ENCODE results near the gene ZNF514. TPM values are rescaled to one million over a fixed set of nuclear protein-coding genes. Genes with fewer than 3 reads are reported as not detected.

The ZNF514 gene
- total and polyA plus RNA-seq, 2 donors from 2014 or later: 11.1 to 21.8 TPM

GRCh38 chr2:95185973-95186372 lies 26.3 kb upstream of the ZNF514 start:
- H3K36me3 ChIP-seq (ENCODE audit: control insufficient read depth in 2 of 3, insufficient read depth in 3 of 3, low read length in 3 of 3): peaks cover 4 to 21% (median 14%) of the 10 kb centered on the region in 3 donors
- no peaks in the 10 kb centered on the region for H3K4me1 ChIP-seq (ENCODE audit: control insufficient read depth in 2 of 3, insufficient read depth in 2 of 3, low read depth in 1 of 3, low read length in 3 of 3)
- no peak overlapping the region for H3K4me3 ChIP-seq (ENCODE audit: low read length in 3 of 3)
- TF ChIP-seq CTCF (IDR thresholded peaks at IDR 0.05; ENCODE audit: borderline replicate concordance, extremely low read depth, insufficient read depth): no peak
- no peak for DNase-seq
- H3K9ac ChIP-seq (ENCODE audit: low read length in 3 of 3): no peak overlapping the region
- no peak overlapping the region for H3K27ac ChIP-seq (ENCODE audit: low read depth in 2 of 2, low read length in 2 of 2)
- H3K27me3 ChIP-seq (ENCODE audit: control insufficient read depth, insufficient read depth, low read length): no peaks in the 10 kb centered on the region
- no peak for FAIRE-seq
- intact Hi-C loops (cut with DNase I): no loop called here
- H3K9me3 ChIP-seq (ENCODE audit: control insufficient read depth in 2 of 3, insufficient read depth in 1 of 3, low read length in 3 of 3): no peaks in the 10 kb centered on the region

- H3K27ac ChIP-seq (ENCODE audit: low read depth in 2 of 2, low read length in 2 of 2): no peak overlapping the region
- no peak overlapping the region for H3K4me3 ChIP-seq (ENCODE audit: low read length in 3 of 3)
- intact Hi-C loops (cut with DNase I): no loop called here
- peaks cover 5 to 26% (median 16%) of the 10 kb centered on the region in 3 donors for H3K36me3 ChIP-seq (ENCODE audit: control insufficient read depth in 2 of 3, insufficient read depth in 3 of 3, low read length in 3 of 3)
- no peak for TF ChIP-seq CTCF (IDR thresholded peaks at IDR 0.05; ENCODE audit: borderline replicate concordance, extremely low read depth, insufficient read depth)
- FAIRE-seq (no peak), DNase-seq (no peak)
- no peak overlapping the region for H3K9ac ChIP-seq (ENCODE audit: low read length in 3 of 3)
- H3K27me3 ChIP-seq (ENCODE audit: control insufficient read depth, insufficient read depth, low read length): no peaks in the 10 kb centered on the region
- H3K9me3 ChIP-seq (ENCODE audit: control insufficient read depth in 2 of 3, insufficient read depth in 1 of 3, low read length in 3 of 3): no peaks in the 10 kb centered on the region
- H3K4me1 ChIP-seq (ENCODE audit: control insufficient read depth in 2 of 3, insufficient read depth in 2 of 3, low read depth in 1 of 3, low read length in 3 of 3): no peaks in the 10 kb centered on the region
Observed at GRCh38 chr2:95185197-95185596, 25.5 kb upstream of the ZNF514 start.

- Histone ChIP-seq H3K9ac (ENCODE audit: low read length in 3 of 3) (no peak overlapping the region), H3K4me1 (ENCODE audit: control insufficient read depth in 2 of 3, insufficient read depth in 2 of 3, low read depth in 1 of 3, low read length in 3 of 3) (no peaks in the 10 kb centered on the region), H3K36me3 (ENCODE audit: control insufficient read depth in 2 of 3, insufficient read depth in 3 of 3, low read length in 3 of 3) (peaks cover 5 to 26% (median 18%) of the 10 kb centered on the region in 3 donors), H3K4me3 (ENCODE audit: low read length in 3 of 3) (no peak overlapping the region), H3K27me3 (ENCODE audit: control insufficient read depth, insufficient read depth, low read length) (no peaks in the 10 kb centered on the region), H3K9me3 (ENCODE audit: control insufficient read depth in 2 of 3, insufficient read depth in 1 of 3, low read length in 3 of 3) (no peaks in the 10 kb centered on the region), H3K27ac (ENCODE audit: low read depth in 2 of 2, low read length in 2 of 2) (no peak overlapping the region)
- FAIRE-seq (no peak), DNase-seq (no peak)
- no peak for TF ChIP-seq CTCF (IDR thresholded peaks at IDR 0.05; ENCODE audit: borderline replicate concordance, extremely low read depth, insufficient read depth)
- intact Hi-C loops (cut with DNase I): no loop called here
Observed at GRCh38 chr2:95181774-95182173, 22.1 kb upstream of the ZNF514 start.

- peak; percentile 39 for FAIRE-seq
- Histone ChIP-seq H3K36me3 (ENCODE audit: control insufficient read depth in 2 of 3, insufficient read depth in 3 of 3, low read length in 3 of 3) (peaks cover 5 to 26% (median 18%) of the 10 kb centered on the region in 3 donors), H3K9me3 (ENCODE audit: control insufficient read depth in 2 of 3, insufficient read depth in 1 of 3, low read length in 3 of 3) (no peaks in the 10 kb centered on the region)
Observed at GRCh38 chr2:95179451-95179850, 19.8 kb upstream of the ZNF514 start.

More at GRCh38 chr2:95179451-95179850, 19.8 kb upstream of the ZNF514 start:
- intact Hi-C loops (cut with DNase I): no loop called here
- TF ChIP-seq CTCF (IDR thresholded peaks at IDR 0.05; ENCODE audit: borderline replicate concordance, extremely low read depth, insufficient read depth): no peak
- Histone ChIP-seq H3K9ac (ENCODE audit: low read length in 3 of 3) (no peak overlapping the region), H3K4me3 (ENCODE audit: low read length in 3 of 3) (no peak overlapping the region), H3K27ac (ENCODE audit: low read depth in 2 of 2, low read length in 2 of 2) (no peak overlapping the region), H3K27me3 (ENCODE audit: control insufficient read depth, insufficient read depth, low read length) (no peaks in the 10 kb centered on the region), H3K4me1 (ENCODE audit: control insufficient read depth in 2 of 3, insufficient read depth in 2 of 3, low read depth in 1 of 3, low read length in 3 of 3) (no peaks in the 10 kb centered on the region)
- no peak for DNase-seq
